ENCODE measurements around the gene KLF15.

- TF ChIP-seq CTCF (optimal IDR thresholded peaks at IDR 0.05 in 1 of 3, IDR thresholded peaks at IDR 0.05 in 1 of 3, conservative IDR thresholded peaks at IDR 0.05 in 1 of 3; ENCODE audit: extremely low read depth in 1 of 3, insufficient read depth in 2 of 3, low read length in 3 of 3) = peak in 2 of 3 experiments; percentile 5 to 50
- TF ChIP-seq EZH2 (IDR thresholded peaks at IDR 0.05; ENCODE audit: low read length) = no peak
Observed at GRCh38 chr3:126372413-126373145, 15.4 kb upstream of the KLF15 start.
